ENCODE measurements around the gene BORCS6. TPM values are rescaled to one million over a fixed set of nuclear protein-coding genes. Genes with fewer than 3 reads are reported as not detected.

BORCS6 gene
- total and polyA plus RNA-seq, 2 of the 13 experiments (the other 11 are each of a cell fraction or from before 2014, with no cell fraction given): 2.0 to 5.1 TPM

DNA sequence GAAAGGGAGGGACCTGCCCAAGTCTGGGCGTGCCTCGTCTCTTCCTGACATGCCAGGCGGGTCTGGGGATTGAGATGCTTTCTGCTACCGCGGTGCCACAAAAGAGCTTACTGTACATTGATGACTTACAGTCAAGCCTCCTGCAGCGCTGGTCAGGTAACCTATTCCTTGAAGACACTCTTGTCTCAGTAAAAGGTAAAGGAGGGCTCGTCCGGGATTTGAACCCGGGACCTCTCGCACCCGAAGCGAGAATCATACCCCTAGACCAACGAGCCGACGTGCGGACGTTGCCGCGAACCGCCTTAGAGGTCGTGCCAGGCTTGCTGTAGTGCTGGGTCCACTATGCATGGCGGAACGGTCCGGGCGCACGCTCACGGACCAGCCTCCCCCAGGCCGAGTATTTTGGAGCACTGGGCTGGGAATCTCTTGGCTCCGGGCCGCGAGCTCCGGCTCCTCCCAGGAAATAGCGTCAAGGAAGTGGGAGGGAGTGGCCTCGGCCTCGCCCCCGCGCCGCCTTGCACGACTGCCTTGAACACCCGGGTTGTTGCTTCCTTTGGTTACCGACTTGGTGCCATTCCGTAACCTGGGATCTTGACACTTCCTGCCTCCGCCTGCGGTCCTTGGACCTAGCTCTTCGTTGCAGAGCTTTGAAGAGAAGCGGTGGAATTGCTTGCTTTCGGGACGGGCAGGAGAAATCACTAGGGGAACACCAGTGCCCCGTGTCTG is 32.8 kb upstream of the BORCS6 start (continued):
- TF ChIP-seq, protein P1, sequence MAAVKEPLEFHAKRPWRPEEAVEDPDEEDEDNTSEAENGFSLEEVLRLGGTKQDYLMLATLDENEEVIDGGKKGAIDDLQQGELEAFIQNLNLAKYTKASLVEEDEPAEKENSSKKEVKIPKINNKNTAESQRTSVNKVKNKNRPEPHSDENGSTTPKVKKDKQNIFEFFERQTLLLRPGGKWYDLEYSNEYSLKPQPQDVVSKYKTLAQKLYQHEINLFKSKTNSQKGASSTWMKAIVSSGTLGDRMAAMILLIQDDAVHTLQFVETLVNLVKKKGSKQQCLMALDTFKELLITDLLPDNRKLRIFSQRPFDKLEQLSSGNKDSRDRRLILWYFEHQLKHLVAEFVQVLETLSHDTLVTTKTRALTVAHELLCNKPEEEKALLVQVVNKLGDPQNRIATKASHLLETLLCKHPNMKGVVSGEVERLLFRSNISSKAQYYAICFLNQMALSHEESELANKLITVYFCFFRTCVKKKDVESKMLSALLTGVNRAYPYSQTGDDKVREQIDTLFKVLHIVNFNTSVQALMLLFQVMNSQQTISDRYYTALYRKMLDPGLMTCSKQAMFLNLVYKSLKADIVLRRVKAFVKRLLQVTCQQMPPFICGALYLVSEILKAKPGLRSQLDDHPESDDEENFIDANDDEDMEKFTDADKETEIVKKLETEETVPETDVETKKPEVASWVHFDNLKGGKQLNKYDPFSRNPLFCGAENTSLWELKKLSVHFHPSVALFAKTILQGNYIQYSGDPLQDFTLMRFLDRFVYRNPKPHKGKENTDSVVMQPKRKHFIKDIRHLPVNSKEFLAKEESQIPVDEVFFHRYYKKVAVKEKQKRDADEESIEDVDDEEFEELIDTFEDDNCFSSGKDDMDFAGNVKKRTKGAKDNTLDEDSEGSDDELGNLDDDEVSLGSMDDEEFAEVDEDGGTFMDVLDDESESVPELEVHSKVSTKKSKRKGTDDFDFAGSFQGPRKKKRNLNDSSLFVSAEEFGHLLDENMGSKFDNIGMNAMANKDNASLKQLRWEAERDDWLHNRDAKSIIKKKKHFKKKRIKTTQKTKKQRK (IDR thresholded peaks at IDR 0.05; ENCODE audit: low read length): no peak
- no peak for TF ChIP-seq ZBTB42 (CRISPR knock-in tag; IDR thresholded peaks at IDR 0.05)
- TF ChIP-seq ZMYM4 (CRISPR knock-in tag; IDR thresholded peaks at IDR 0.05): no peak; the same call in none of the 2 replicates
- TF ChIP-seq ERF (CRISPR knock-in tag; IDR thresholded peaks at IDR 0.05): 0 out of 2 replicates have a peak, but pooled peaks have one; percentile 9
- TF ChIP-seq RORA (CRISPR knock-in tag; IDR thresholded peaks at IDR 0.05): no peak
- TF ChIP-seq NFE2L1 (CRISPR knock-in tag; IDR thresholded peaks at IDR 0.05; ENCODE audit: borderline replicate concordance): no peak; the same call in 1 of the 2 replicates
- no peak; the same call in 1 of the 2 replicates for TF ChIP-seq CBX5 (CRISPR knock-in tag; IDR thresholded peaks at IDR 0.05; ENCODE audit: borderline replicate concordance)
- TF ChIP-seq, protein P2, sequence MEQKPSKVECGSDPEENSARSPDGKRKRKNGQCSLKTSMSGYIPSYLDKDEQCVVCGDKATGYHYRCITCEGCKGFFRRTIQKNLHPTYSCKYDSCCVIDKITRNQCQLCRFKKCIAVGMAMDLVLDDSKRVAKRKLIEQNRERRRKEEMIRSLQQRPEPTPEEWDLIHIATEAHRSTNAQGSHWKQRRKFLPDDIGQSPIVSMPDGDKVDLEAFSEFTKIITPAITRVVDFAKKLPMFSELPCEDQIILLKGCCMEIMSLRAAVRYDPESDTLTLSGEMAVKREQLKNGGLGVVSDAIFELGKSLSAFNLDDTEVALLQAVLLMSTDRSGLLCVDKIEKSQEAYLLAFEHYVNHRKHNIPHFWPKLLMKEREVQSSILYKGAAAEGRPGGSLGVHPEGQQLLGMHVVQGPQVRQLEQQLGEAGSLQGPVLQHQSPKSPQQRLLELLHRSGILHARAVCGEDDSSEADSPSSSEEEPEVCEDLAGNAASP (CRISPR knock-in tag; IDR thresholded peaks at IDR 0.05; ENCODE audit: borderline replicate concordance): peak; percentile 15; the same call in 1 of the 2 replicates
- peak; percentile 77; the same call in 1 of the 2 replicates for TF ChIP-seq ZNF331 (CRISPR knock-in tag; IDR thresholded peaks at IDR 0.05)
- 0 out of 2 replicates have a peak, but pooled peaks have one; percentile 20 for TF ChIP-seq GATA4 (IDR thresholded peaks at IDR 0.05; ENCODE audit: borderline replicate concordance, low read depth)
- no peak for TF ChIP-seq ZZZ3 (CRISPR knock-in tag; IDR thresholded peaks at IDR 0.05; ENCODE audit: borderline replicate concordance)
- TF ChIP-seq EED (CRISPR knock-in tag; IDR thresholded peaks at IDR 0.05): peak; percentile 68; the same call in 1 of the 2 replicates
- TF ChIP-seq IRX3 (CRISPR knock-in tag; IDR thresholded peaks at IDR 0.05; ENCODE audit: borderline replicate concordance, low read depth): no peak
- peak; percentile 97 for TF ChIP-seq ZNF24 (IDR thresholded peaks at IDR 0.05)
- TF ChIP-seq ZNF432 (CRISPR knock-in tag; IDR thresholded peaks at IDR 0.05; ENCODE audit: borderline replicate concordance): no peak
- TF ChIP-seq, protein P3, sequence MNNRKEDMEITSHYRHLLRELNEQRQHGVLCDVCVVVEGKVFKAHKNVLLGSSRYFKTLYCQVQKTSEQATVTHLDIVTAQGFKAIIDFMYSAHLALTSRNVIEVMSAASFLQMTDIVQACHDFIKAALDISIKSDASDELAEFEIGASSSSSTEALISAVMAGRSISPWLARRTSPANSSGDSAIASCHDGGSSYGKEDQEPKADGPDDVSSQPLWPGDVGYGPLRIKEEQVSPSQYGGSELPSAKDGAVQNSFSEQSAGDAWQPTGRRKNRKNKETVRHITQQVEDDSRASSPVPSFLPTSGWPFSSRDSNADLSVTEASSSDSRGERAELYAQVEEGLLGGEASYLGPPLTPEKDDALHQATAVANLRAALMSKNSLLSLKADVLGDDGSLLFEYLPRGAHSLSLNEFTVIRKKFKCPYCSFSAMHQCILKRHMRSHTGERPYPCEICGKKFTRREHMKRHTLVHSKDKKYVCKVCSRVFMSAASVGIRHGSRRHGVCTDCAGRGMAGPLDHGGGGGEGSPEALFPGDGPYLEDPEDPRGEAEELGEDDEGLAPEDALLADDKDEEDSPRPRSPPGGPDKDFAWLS (CRISPR knock-in tag; IDR thresholded peaks at IDR 0.05; ENCODE audit: borderline replicate concordance): no peak; the same call in 1 of the 2 replicates
- TF ChIP-seq, protein P4, sequence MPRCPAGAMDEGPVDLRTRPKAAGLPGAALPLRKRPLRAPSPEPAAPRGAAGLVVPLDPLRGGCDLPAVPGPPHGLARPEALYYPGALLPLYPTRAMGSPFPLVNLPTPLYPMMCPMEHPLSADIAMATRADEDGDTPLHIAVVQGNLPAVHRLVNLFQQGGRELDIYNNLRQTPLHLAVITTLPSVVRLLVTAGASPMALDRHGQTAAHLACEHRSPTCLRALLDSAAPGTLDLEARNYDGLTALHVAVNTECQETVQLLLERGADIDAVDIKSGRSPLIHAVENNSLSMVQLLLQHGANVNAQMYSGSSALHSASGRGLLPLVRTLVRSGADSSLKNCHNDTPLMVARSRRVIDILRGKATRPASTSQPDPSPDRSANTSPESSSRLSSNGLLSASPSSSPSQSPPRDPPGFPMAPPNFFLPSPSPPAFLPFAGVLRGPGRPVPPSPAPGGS (CRISPR knock-in tag; IDR thresholded peaks at IDR 0.05): no peak; the same call in 1 of the 2 replicates
- TF ChIP-seq SKI (IDR thresholded peaks at IDR 0.05; ENCODE audit: partially characterized antibody): peak; percentile 7
- TF ChIP-seq ZKSCAN5 (CRISPR knock-in tag; IDR thresholded peaks at IDR 0.05): no peak

Measured in HepG2 (cell line).